ENCODE data around the gene LRP1B.

- peak; percentile 33 for TF ChIP-seq CTCF (IDR thresholded peaks at IDR 0.05)
- no peak for TF ChIP-seq ZFX (IDR thresholded peaks at IDR 0.05; ENCODE audit: borderline replicate concordance)
Observed at GRCh38 chr2:142165790-142166189, 35.0 kb upstream of the LRP1B start.
